RWPE2 (cell line): Measurements from ENCODE around the gene LAMA2.

Experiments
- ATAC-seq: fragments of 200-7000 bp; cut with Tn5 transposase; 3 replicates; pipeline ENCODE4 v1.9.1; 2021; ENCODE audit warnings: low read depth
- DNase-seq: peaks from one replicate; pipeline ENCODE4 v3.0.0-alpha.2; 2020; ENCODE audit warnings: low spot score
- H3K27ac ChIP-seq: fragments of 450-650 bp; 2 replicates; pipeline ENCODE4 v1.5.1; 2017; ENCODE audit warnings: mild to moderate bottlenecking; ENCODE audit not compliant: poor library complexity, severe bottlenecking
- H3K27me3 ChIP-seq: fragments of 250-450 bp; sonication (Bioruptor Pico); 2 replicates; pipeline ENCODE4 v1.5.1; 2021; ENCODE audit warnings: mild to moderate bottlenecking, moderate library complexity; ENCODE audit not compliant: insufficient read depth, poor library complexity, severe bottlenecking
- H3K36me3 ChIP-seq: fragments of 250-450 bp; sonication (Bioruptor Pico); 2 replicates; pipeline ENCODE4 v1.5.1; 2020; ENCODE audit warnings: low read depth, mild to moderate bottlenecking, moderate library complexity
- H3K4me1 ChIP-seq: fragments of 250-450 bp; sonication (Bioruptor Pico); 2 replicates; pipeline ENCODE4 v1.5.1; 2021; ENCODE audit warnings: mild to moderate bottlenecking, moderate library complexity; ENCODE audit not compliant: insufficient read depth, poor library complexity, severe bottlenecking
- H3K4me3 ChIP-seq: fragments of 250-450 bp; sonication (Bioruptor Pico); 2 replicates; pipeline ENCODE4 v1.5.1; 2021; ENCODE audit warnings: mild to moderate bottlenecking, moderate library complexity; ENCODE audit not compliant: severe bottlenecking
- H3K9me3 ChIP-seq: fragments of 250-450 bp; sonication (Bioruptor Pico); 2 replicates; pipeline ENCODE4 v1.5.1; 2021; ENCODE audit warnings: mild to moderate bottlenecking, moderate library complexity; ENCODE audit not compliant: severe bottlenecking
- TF ChIP-seq, protein P1 (sequence below): fragments of 450-650 bp; IDR thresholded peaks from one replicate; pipeline ENCODE4 v1.5.1; 2017; ENCODE audit warnings: mild to moderate bottlenecking, moderate library complexity; ENCODE audit not compliant: poor library complexity, severe bottlenecking

Gene LAMA2

DNA sequence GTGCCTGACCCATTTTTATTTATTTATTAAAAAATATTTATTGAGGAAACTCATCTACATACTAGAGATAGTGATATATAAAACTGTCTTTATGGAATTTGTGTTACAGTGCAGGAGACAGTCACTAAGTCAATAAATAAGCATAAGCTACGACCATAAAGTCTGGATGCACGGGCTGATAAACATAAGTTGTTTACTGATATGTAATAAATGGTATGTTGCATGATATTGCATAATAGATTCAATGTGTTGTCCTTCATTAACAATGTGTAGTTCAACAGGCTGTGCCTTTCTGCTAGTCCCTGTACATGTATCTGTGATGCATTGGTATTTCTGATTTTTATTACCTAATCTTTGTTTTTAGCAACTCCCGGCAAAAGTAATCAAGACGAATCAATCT, 515.8 kb downstream of the LAMA2 start:
- H3K36me3 ChIP-seq, result no peaks in the 10 kb centered on the region
- H3K4me3 ChIP-seq, result no peak overlapping the region
- ATAC-seq (no peak), DNase-seq (no peak)
- no peaks in the 10 kb centered on the region for H3K4me1 ChIP-seq
- H3K27ac ChIP-seq, result no peak overlapping the region
- H3K9me3 ChIP-seq, result no peaks in the 10 kb centered on the region
- TF ChIP-seq, protein P1, sequence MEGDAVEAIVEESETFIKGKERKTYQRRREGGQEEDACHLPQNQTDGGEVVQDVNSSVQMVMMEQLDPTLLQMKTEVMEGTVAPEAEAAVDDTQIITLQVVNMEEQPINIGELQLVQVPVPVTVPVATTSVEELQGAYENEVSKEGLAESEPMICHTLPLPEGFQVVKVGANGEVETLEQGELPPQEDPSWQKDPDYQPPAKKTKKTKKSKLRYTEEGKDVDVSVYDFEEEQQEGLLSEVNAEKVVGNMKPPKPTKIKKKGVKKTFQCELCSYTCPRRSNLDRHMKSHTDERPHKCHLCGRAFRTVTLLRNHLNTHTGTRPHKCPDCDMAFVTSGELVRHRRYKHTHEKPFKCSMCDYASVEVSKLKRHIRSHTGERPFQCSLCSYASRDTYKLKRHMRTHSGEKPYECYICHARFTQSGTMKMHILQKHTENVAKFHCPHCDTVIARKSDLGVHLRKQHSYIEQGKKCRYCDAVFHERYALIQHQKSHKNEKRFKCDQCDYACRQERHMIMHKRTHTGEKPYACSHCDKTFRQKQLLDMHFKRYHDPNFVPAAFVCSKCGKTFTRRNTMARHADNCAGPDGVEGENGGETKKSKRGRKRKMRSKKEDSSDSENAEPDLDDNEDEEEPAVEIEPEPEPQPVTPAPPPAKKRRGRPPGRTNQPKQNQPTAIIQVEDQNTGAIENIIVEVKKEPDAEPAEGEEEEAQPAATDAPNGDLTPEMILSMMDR, result no peak
- no peaks in the 10 kb centered on the region for H3K27me3 ChIP-seq

- Histone ChIP-seq H3K27ac (no peak overlapping the region), H3K27me3 (no peaks in the 10 kb centered on the region), H3K36me3 (no peaks in the 10 kb centered on the region), H3K4me1 (no peaks in the 10 kb centered on the region), H3K9me3 (no peaks in the 10 kb centered on the region), H3K4me3 (no peak overlapping the region)
- peak; percentile 29; the same call in 1 of the 3 replicates for ATAC-seq
- DNase-seq, result no peak
- TF ChIP-seq, protein P1, result no peak
These were observed 519.3 kb downstream of the LAMA2 start for GRCh38 chr6:129402244-129402643.

DNA sequence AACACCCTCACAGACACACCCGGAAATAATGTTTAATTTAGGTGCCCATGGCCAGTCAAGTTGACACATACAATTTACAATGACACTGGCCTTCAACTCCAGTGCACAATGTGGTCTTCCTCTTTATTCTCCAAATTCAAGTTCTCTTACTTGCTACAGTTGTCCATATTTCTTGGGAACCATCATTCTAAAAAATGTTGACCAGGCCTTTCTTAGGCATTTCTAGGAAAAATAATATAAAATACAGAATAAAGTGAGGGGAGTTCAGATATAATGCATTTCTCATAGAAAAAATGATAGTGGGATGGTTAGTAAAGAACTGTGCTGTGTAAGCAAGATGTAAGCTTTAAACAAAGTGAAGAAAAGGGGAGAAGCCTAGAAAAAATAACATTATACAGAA, 528.2 kb downstream of the LAMA2 start:
- Histone ChIP-seq H3K27me3 (no peaks in the 10 kb centered on the region), H3K9me3 (no peaks in the 10 kb centered on the region), H3K27ac (no peak overlapping the region), H3K36me3 (no peaks in the 10 kb centered on the region), H3K4me3 (no peak overlapping the region), H3K4me1 (no peaks in the 10 kb centered on the region)
- DNase-seq (no peak), ATAC-seq (no peak)
- TF ChIP-seq, protein P1, result no peak

- Histone ChIP-seq H3K4me1 (no peaks in the 10 kb centered on the region), H3K36me3 (no peaks in the 10 kb centered on the region), H3K4me3 (no peak overlapping the region), H3K27ac (no peak overlapping the region), H3K9me3 (no peaks in the 10 kb centered on the region), H3K27me3 (no peaks in the 10 kb centered on the region)
- DNase-seq, result no peak
- TF ChIP-seq, protein P1, result no peak
- no peak for ATAC-seq
These were observed 533.5 kb downstream of the LAMA2 start for GRCh38 chr6:129416337-129416990.

GRCh38 chr6:129417416-129418086, 534.6 kb downstream of the LAMA2 start:
- no peaks in the 10 kb centered on the region for H3K27me3 ChIP-seq
- no peak overlapping the region for H3K4me3 ChIP-seq
- H3K27ac ChIP-seq, result no peak overlapping the region
- H3K4me1 ChIP-seq, result no peaks in the 10 kb centered on the region
- no peaks in the 10 kb centered on the region for H3K9me3 ChIP-seq
- TF ChIP-seq, protein P1, result no peak
- DNase-seq, result no peak
- no peak for ATAC-seq
- H3K36me3 ChIP-seq, result no peaks in the 10 kb centered on the region
